RPMI7951 (cell line): Measurements from ENCODE around the gene DDR1. TPM values are rescaled to one million over a fixed set of nuclear protein-coding genes. Genes with fewer than 3 reads are reported as not detected.
"Not testable (repeated sequence)": the region's sequence is repeated elsewhere in the genome, so short reads cannot be mapped to it uniquely, and the experiment has no call there.

Experiments
- DNase-seq: peaks from one replicate; pipeline ENCODE4 v3.0.0-alpha.2; 2012; ENCODE audit warnings: low read depth
- total RNA-seq: library from RNA; depleted of rRNA; stranded (reverse); fragments of >200 nt; shearing (Covaris generic); gene quantifications from 2 replicates; pipeline ENCODE4 v1.2.3, GENCODE V29; 2014

Gene DDR1
- total RNA-seq, 1 experiment from 2014 or later, result 12.0 TPM

GRCh38 chr6:30894381-30894780 lies 10.1 kb downstream of the DDR1 start:
- DNase-seq, result no peak

- DNase-seq, result no peak
Observed at GRCh38 chr6:30894935-30895334, 10.6 kb downstream of the DDR1 start.

- no peak for DNase-seq
Observed at GRCh38 chr6:30895343-30895742, 11.0 kb downstream of the DDR1 start.

- no peak for DNase-seq
Observed at GRCh38 chr6:30896541-30896940, 12.2 kb downstream of the DDR1 start.

- DNase-seq, result no peak
Observed at GRCh38 chr6:30897882-30898281, 13.6 kb downstream of the DDR1 start.

GRCh38 chr6:30898750-30899360 lies 14.5 kb downstream of the DDR1 start:
- DNase-seq, result no peak

GRCh38 chr6:30900863-30901417 lies 16.6 kb downstream of the DDR1 start:
- DNase-seq, result no peak

GRCh38 chr6:30901436-30901835 lies 17.1 kb downstream of the DDR1 start:
- DNase-seq, result no peak

GRCh38 chr6:30902196-30902595 lies 17.9 kb downstream of the DDR1 start:
- DNase-seq, result not testable (repeated sequence)

- DNase-seq, result no peak
Observed at GRCh38 chr6:30902709-30903108, 18.4 kb downstream of the DDR1 start.

- DNase-seq, result no peak
Observed at GRCh38 chr6:30903236-30903635, 18.9 kb downstream of the DDR1 start.

GRCh38 chr6:30907290-30907757 lies 23.0 kb downstream of the DDR1 start:
- DNase-seq, result not testable (repeated sequence)

- DNase-seq, result peak; percentile 99
Observed at GRCh38 chr6:30907758-30908591, 23.7 kb downstream of the DDR1 start, which contains the start of gene GTF2H4. Gene GTF2H4, plus strand, starts transcription at chr6:30908207.

GRCh38 chr6:30908700-30909099 lies 24.4 kb downstream of the DDR1 start:
- no peak for DNase-seq

GRCh38 chr6:30910473-30910872 lies 26.2 kb downstream of the DDR1 start:
- not testable (repeated sequence) for DNase-seq

- no peak for DNase-seq
Observed at GRCh38 chr6:30912746-30913520, 28.6 kb downstream of the DDR1 start.

GRCh38 chr6:30913721-30914075 lies 29.4 kb downstream of the DDR1 start:
- DNase-seq, result no peak

- DNase-seq, result peak; percentile 89
Observed at GRCh38 chr6:30914076-30914853, 29.9 kb downstream of the DDR1 start, which contains the start of gene VARS2. Gene VARS2, plus strand, starts transcription at chr6:30914238. Its CDS starts 599 bp downstream, at chr6:30914837.

- DNase-seq, result no peak
Observed at GRCh38 chr6:30914854-30915590, 30.7 kb downstream of the DDR1 start.

- peak; percentile 60 for DNase-seq
Observed at GRCh38 chr6:30915591-30915946, 31.2 kb downstream of the DDR1 start.

GRCh38 chr6:30917041-30917440 lies 32.7 kb downstream of the DDR1 start:
- no peak for DNase-seq
